HepG2 (cell line): ENCODE results near the gene THOP1. TPM values are rescaled to one million over a fixed set of nuclear protein-coding genes. Genes with fewer than 3 reads are reported as not detected.

ENCODE experiments used
- JUND ChIP-seq: sonication (generic); formaldehyde crosslinking; IDR thresholded peaks from 2 replicates; pipeline ENCODE4 v1.8.0; 2022; ENCODE audit warnings: mild to moderate bottlenecking, missing genetic modification reagents
- KDM4B ChIP-seq: sonication (generic); formaldehyde crosslinking; IDR thresholded peaks from 2 replicates; pipeline ENCODE4 v1.4.0; 2020; ENCODE audit warnings: missing genetic modification reagents
- MYNN ChIP-seq: sonication (generic); formaldehyde crosslinking; IDR thresholded peaks from 2 replicates; pipeline ENCODE4 v1.4.0; 2020; ENCODE audit warnings: mild to moderate bottlenecking, low read depth, missing genetic modification reagents
- NR3C1 ChIP-seq: sonication (generic); formaldehyde crosslinking; IDR thresholded peaks from 2 replicates; pipeline ENCODE4 v1.4.0; 2020; ENCODE audit warnings: missing genetic modification reagents
- ONECUT2 ChIP-seq: sonication (generic); formaldehyde crosslinking; IDR thresholded peaks from 2 replicates; pipeline ENCODE4 v1.4.0; 2020; ENCODE audit warnings: missing genetic modification reagents
- PRMT3 ChIP-seq: sonication (generic); formaldehyde crosslinking; IDR thresholded peaks from 2 replicates; pipeline ENCODE4 v1.8.1; 2022; ENCODE audit warnings: low read depth, mild to moderate bottlenecking, moderate library complexity, missing genetic modification reagents, borderline replicate concordance
- TCF12 ChIP-seq, 2 experiments: fragments of 450-650 bp in 1 of 2; sonication (generic) in 1 of 2; formaldehyde crosslinking in 1 of 2; IDR thresholded peaks; 2 replicates each; pipeline versions ENCODE4 v1.6.1 to v1.8.0; 2017 to 2022; ENCODE audit warnings: antibody characterized with exemption in 1 of 2, mild to moderate bottlenecking in 1 of 2, missing genetic modification reagents in 1 of 2, moderate library complexity in 1 of 2
- THYN1 ChIP-seq: sonication (generic); formaldehyde crosslinking; IDR thresholded peaks from 2 replicates; pipeline ENCODE4 v1.8.1; 2023; ENCODE audit warnings: low read depth, mild to moderate bottlenecking, moderate library complexity, missing genetic modification reagents, borderline replicate concordance
- YEATS4 ChIP-seq: sonication (generic); formaldehyde crosslinking; IDR thresholded peaks from 2 replicates; pipeline ENCODE4 v1.4.0; 2020; ENCODE audit warnings: missing genetic modification reagents, borderline replicate concordance
- ZFP36L1 ChIP-seq: sonication (generic); formaldehyde crosslinking; IDR thresholded peaks from 2 replicates; pipeline ENCODE4 v1.8.0; 2022; ENCODE audit warnings: mild to moderate bottlenecking, missing genetic modification reagents, moderate library complexity
- ZFP36L2 ChIP-seq: sonication (generic); formaldehyde crosslinking; IDR thresholded peaks from 2 replicates; pipeline ENCODE4 v1.4.0; 2020; ENCODE audit warnings: missing genetic modification reagents
- ZNF33B ChIP-seq: sonication (generic); formaldehyde crosslinking; IDR thresholded peaks from 2 replicates; pipeline ENCODE4 v1.5.1; 2020; ENCODE audit warnings: mild to moderate bottlenecking, missing genetic modification reagents
- ZNF772 ChIP-seq: sonication (generic); formaldehyde crosslinking; IDR thresholded peaks from 2 replicates; pipeline ENCODE4 v1.5.0; 2020; ENCODE audit warnings: mild to moderate bottlenecking, missing genetic modification reagents
- ZNF776 ChIP-seq: sonication (generic); formaldehyde crosslinking; IDR thresholded peaks from 2 replicates; pipeline ENCODE4 v1.4.0; 2020; ENCODE audit warnings: mild to moderate bottlenecking, missing genetic modification reagents
- polyA plus RNA-seq, 8 experiments: library from polyadenylated mRNA; depleted of rRNA in 3 of 8; stranded (reverse) in 7 of 8; unstranded in 1 of 8; fragments of >200 nt; fragmentation: Illumina TruSeq in 4 of 8; extraction: Trizol in 4 of 8; gene quantifications; 2 replicates each; pipeline versions ENCODE4 v1.2.1 to v1.2.3, GENCODE V29; 2011 to 2016; ENCODE audit warnings: low read depth in 4 of 8, missing spikeins in 1 of 8, mixed read lengths in 1 of 8; ENCODE audit not compliant: insufficient read depth in 1 of 8
- total RNA-seq, 5 experiments: library from RNA; depleted of rRNA; stranded (reverse); fragments of >200 nt; fragmentation: Illumina TruSeq; extraction: Trizol; gene quantifications; 2 replicates each; pipeline ENCODE4 v1.2.3, GENCODE V29; 2016; ENCODE audit warnings: low read depth in 1 of 5
- TF ChIP-seq, protein P1 (sequence below): sonication (generic); formaldehyde crosslinking; IDR thresholded peaks from 2 replicates; pipeline ENCODE4 v1.4.0; 2020; ENCODE audit warnings: mild to moderate bottlenecking, missing genetic modification reagents, borderline replicate concordance
- TF ChIP-seq, protein P2 (sequence below): sonication (generic); formaldehyde crosslinking; IDR thresholded peaks from 2 replicates; pipeline ENCODE4 v1.9.0; 2021; ENCODE audit warnings: missing genetic modification reagents, borderline replicate concordance
- TF ChIP-seq, protein P3 (sequence below): sonication (generic); formaldehyde crosslinking; IDR thresholded peaks from 2 replicates; pipeline ENCODE4 v1.4.0; 2020; ENCODE audit warnings: low read depth, mild to moderate bottlenecking, missing genetic modification reagents
- TF ChIP-seq, protein P4 (sequence below): IDR thresholded peaks from 2 replicates; pipeline ENCODE4 v1.6.1; 2016; ENCODE audit warnings: mild to moderate bottlenecking
- TF ChIP-seq, protein P5 (sequence below): IDR thresholded peaks from 2 replicates; pipeline ENCODE4 v1.6.1; 2016

The THOP1 gene
- total and polyA plus RNA-seq, 2 of the 13 experiments (the other 11 are each of a cell fraction or from before 2014, with no cell fraction given) = 74.4 to 116 TPM

DNA sequence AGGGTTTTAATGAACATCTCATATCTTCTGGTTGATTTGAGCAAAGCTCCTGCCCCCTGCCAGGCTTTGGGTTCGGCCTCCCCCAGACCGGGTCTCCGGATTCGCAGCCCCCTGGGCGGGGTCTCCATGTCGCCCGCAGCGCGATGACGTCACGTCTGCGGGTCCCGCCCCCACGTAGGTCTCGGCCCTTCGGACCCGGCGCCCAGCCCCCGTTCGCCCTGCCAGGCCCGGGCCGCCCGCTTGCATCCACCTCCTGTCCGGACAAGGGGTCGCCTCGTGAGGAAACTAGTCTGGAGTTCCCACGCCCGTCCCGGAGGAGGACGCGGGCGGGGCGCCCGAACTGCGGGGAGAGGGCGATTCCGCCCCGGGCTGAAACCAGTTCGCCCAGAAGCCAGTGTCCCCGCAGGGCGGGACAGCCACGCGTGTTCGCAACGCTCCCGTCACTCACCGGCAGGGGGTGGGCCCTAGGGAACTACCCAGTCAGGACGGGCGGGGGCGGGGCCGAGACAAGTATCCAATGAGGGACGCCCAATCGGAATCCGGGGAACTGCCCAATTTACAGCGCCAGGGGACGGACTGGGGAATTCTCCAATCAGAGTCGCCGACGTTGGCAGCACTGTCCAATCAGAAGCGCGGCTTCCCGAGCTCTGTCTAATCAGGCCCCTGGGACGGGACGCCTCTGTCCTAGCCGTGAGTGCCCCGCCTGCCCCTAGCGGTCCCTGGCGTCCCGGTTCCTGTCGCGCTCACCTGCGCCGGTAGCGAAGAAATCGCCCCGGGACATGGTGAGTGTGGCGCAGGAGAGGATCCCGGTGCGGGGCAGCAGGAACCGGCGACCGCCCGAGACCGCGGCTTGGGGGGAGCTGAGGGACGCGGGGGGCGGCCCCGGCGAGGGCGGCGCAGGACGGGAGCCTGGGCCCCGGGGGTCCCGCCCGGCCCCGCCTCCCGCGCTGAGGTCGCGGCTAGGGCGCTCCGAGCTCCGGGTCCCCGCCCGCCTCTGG lies 55.8 kb downstream of the THOP1 start, which contains the start of gene ZNF555 (continued):
- TF ChIP-seq, protein P1, sequence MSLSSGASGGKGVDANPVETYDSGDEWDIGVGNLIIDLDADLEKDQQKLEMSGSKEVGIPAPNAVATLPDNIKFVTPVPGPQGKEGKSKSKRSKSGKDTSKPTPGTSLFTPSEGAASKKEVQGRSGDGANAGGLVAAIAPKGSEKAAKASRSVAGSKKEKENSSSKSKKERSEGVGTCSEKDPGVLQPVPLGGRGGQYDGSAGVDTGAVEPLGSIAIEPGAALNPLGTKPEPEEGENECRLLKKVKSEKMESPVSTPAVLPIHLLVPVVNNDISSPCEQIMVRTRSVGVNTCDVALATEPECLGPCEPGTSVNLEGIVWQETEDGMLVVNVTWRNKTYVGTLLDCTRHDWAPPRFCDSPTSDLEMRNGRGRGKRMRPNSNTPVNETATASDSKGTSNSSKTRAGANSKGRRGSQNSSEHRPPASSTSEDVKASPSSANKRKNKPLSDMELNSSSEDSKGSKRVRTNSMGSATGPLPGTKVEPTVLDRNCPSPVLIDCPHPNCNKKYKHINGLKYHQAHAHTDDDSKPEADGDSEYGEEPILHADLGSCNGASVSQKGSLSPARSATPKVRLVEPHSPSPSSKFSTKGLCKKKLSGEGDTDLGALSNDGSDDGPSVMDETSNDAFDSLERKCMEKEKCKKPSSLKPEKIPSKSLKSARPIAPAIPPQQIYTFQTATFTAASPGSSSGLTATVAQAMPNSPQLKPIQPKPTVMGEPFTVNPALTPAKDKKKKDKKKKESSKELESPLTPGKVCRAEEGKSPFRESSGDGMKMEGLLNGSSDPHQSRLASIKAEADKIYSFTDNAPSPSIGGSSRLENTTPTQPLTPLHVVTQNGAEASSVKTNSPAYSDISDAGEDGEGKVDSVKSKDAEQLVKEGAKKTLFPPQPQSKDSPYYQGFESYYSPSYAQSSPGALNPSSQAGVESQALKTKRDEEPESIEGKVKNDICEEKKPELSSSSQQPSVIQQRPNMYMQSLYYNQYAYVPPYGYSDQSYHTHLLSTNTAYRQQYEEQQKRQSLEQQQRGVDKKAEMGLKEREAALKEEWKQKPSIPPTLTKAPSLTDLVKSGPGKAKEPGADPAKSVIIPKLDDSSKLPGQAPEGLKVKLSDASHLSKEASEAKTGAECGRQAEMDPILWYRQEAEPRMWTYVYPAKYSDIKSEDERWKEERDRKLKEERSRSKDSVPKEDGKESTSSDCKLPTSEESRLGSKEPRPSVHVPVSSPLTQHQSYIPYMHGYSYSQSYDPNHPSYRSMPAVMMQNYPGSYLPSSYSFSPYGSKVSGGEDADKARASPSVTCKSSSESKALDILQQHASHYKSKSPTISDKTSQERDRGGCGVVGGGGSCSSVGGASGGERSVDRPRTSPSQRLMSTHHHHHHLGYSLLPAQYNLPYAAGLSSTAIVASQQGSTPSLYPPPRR (CRISPR knock-in tag) = peak; percentile 62
- no peak for TF ChIP-seq PRMT3 (CRISPR knock-in tag)
- TF ChIP-seq, protein P2, sequence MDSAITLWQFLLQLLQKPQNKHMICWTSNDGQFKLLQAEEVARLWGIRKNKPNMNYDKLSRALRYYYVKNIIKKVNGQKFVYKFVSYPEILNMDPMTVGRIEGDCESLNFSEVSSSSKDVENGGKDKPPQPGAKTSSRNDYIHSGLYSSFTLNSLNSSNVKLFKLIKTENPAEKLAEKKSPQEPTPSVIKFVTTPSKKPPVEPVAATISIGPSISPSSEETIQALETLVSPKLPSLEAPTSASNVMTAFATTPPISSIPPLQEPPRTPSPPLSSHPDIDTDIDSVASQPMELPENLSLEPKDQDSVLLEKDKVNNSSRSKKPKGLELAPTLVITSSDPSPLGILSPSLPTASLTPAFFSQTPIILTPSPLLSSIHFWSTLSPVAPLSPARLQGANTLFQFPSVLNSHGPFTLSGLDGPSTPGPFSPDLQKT (CRISPR knock-in tag) = no peak
- TF ChIP-seq, protein P3, sequence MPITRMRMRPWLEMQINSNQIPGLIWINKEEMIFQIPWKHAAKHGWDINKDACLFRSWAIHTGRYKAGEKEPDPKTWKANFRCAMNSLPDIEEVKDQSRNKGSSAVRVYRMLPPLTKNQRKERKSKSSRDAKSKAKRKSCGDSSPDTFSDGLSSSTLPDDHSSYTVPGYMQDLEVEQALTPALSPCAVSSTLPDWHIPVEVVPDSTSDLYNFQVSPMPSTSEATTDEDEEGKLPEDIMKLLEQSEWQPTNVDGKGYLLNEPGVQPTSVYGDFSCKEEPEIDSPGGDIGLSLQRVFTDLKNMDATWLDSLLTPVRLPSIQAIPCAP = no peak
- TF ChIP-seq ONECUT2 (CRISPR knock-in tag) = peak; percentile 44; the same call in 1 of the 2 replicates
- TF ChIP-seq, protein P4, sequence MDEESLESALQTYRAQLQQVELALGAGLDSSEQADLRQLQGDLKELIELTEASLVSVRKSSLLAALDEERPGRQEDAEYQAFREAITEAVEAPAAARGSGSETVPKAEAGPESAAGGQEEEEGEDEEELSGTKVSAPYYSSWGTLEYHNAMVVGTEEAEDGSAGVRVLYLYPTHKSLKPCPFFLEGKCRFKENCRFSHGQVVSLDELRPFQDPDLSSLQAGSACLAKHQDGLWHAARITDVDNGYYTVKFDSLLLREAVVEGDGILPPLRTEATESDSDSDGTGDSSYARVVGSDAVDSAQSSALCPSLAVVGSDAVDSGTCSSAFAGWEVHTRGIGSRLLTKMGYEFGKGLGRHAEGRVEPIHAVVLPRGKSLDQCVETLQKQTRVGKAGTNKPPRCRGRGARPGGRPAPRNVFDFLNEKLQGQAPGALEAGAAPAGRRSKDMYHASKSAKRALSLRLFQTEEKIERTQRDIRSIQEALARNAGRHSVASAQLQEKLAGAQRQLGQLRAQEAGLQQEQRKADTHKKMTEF (CRISPR knock-in tag) = peak; percentile 95
- 0 out of 2 replicates have a peak, but pooled peaks have one; percentile 60 for TF ChIP-seq ZNF33B (CRISPR knock-in tag)
- no peak for TF ChIP-seq NR3C1 (CRISPR knock-in tag)
- TF ChIP-seq YEATS4 (CRISPR knock-in tag) = peak; percentile 91
- TF ChIP-seq JUND (CRISPR knock-in tag) = 0 out of 2 replicates have a peak, but pooled peaks have one; percentile 60
- TF ChIP-seq KDM4B (CRISPR knock-in tag) = no peak
- no peak for TF ChIP-seq ZNF776
- TF ChIP-seq, protein P5, sequence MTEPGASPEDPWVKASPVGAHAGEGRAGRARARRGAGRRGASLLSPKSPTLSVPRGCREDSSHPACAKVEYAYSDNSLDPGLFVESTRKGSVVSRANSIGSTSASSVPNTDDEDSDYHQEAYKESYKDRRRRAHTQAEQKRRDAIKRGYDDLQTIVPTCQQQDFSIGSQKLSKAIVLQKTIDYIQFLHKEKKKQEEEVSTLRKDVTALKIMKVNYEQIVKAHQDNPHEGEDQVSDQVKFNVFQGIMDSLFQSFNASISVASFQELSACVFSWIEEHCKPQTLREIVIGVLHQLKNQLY = no peak
- TF ChIP-seq THYN1 = no peak
- TF ChIP-seq ZFP36L1 (CRISPR knock-in tag) = no peak
- TF ChIP-seq MYNN (CRISPR knock-in tag) = peak; percentile 76; the same call in 1 of the 2 replicates
- TF ChIP-seq TCF12 (IDR thresholded peaks at IDR 0.05) = no peak
- peak; percentile 67; the same call in 1 of the 2 replicates for TF ChIP-seq TCF12 (CRISPR knock-in tag; IDR thresholded peaks at IDR 0.05)
- no peak for TF ChIP-seq ZNF772
- TF ChIP-seq ZFP36L2 (CRISPR knock-in tag) = no peak
